OCI-LY1 (cell line): ENCODE results near the gene C2CD4D.

Experiments used
- H2AFZ ChIP-seq: fragments of 200-600 bp; sonication (generic), shearing (Covaris generic); 2 replicates; pipeline ENCODE4 v1.6.0; 2014; ENCODE audit warnings: antibody characterized with exemption, mild to moderate bottlenecking, low read length
- H3F3A ChIP-seq: fragments of 200-600 bp; sonication (generic), shearing (Covaris generic); 2 replicates; pipeline ENCODE4 v1.6.0; 2014; ENCODE audit warnings: mild to moderate bottlenecking, antibody characterized with exemption, low read length, moderate library complexity; ENCODE audit not compliant: insufficient read depth
- H3K27ac ChIP-seq: fragments of 200-600 bp; sonication (generic); 2 replicates; pipeline ENCODE4 v1.5.1; 2014; ENCODE audit warnings: low read length, mixed run types, mild to moderate bottlenecking, low read depth; ENCODE audit not compliant: poor library complexity, severe bottlenecking
- H3K27me3 ChIP-seq: fragments of 200-600 bp; sonication (generic); 2 replicates; pipeline ENCODE4 v1.6.0; 2014; ENCODE audit warnings: antibody characterized with exemption, mild to moderate bottlenecking, low read length, moderate library complexity; ENCODE audit not compliant: insufficient read depth
- H3K36me3 ChIP-seq: fragments of 200-600 bp; sonication (generic); 2 replicates; pipeline ENCODE4 v1.6.1; 2014; ENCODE audit warnings: mild to moderate bottlenecking, antibody characterized with exemption, low read length, moderate library complexity, mixed read lengths; ENCODE audit not compliant: insufficient read depth
- H3K4me1 ChIP-seq: fragments of 200-600 bp; sonication (generic); 2 replicates; pipeline ENCODE4 v1.5.1; 2014; ENCODE audit warnings: mild to moderate bottlenecking, low read length, moderate library complexity; ENCODE audit not compliant: insufficient read depth, severe bottlenecking
- H3K4me2 ChIP-seq: fragments of 200-600 bp; sonication (generic), shearing (Covaris generic); 2 replicates; pipeline ENCODE4 v1.6.1; 2014; ENCODE audit warnings: low read length
- H3K4me3 ChIP-seq: fragments of 200-600 bp; sonication (generic); 2 replicates; pipeline ENCODE4 v1.5.1; 2014; ENCODE audit warnings: low read length, low read depth, mild to moderate bottlenecking, mixed read lengths; ENCODE audit not compliant: poor library complexity, severe bottlenecking
- H3K79me2 ChIP-seq: fragments of 200-600 bp; shearing (Covaris generic); 2 replicates; pipeline ENCODE4 v1.6.1; 2016; ENCODE audit warnings: mixed run types, low read length, mixed read lengths; ENCODE audit not compliant: insufficient read depth
- H3K9ac ChIP-seq: fragments of 200-600 bp; sonication (generic), shearing (Covaris generic); 2 replicates; pipeline ENCODE4 v1.6.1; 2014; ENCODE audit warnings: mild to moderate bottlenecking, low read length, mixed read lengths
- H3K9me2 ChIP-seq: fragments of 200-600 bp; sonication (generic), shearing (Covaris generic); 2 replicates; pipeline ENCODE4 v1.6.1; 2014; ENCODE audit warnings: low read depth, mild to moderate bottlenecking, low read length, mixed read lengths
- H3K9me3 ChIP-seq: fragments of 200-600 bp; shearing (Covaris generic); 2 replicates; pipeline ENCODE4 v1.6.1; 2014; ENCODE audit warnings: low read length, mixed read lengths
- H4K20me1 ChIP-seq: fragments of 200-600 bp; sonication (generic), shearing (Covaris generic); 2 replicates; pipeline ENCODE4 v1.6.0; 2016; ENCODE audit warnings: mild to moderate bottlenecking, low read length; ENCODE audit not compliant: insufficient read depth
- CTCF ChIP-seq: fragments of 200-600 bp; sonication (generic), shearing (Covaris generic); IDR thresholded peaks from 2 replicates; pipeline ENCODE4 v1.5.1; 2017; ENCODE audit warnings: mild to moderate bottlenecking, antibody characterized with exemption, low read length, moderate library complexity, mixed read lengths
- EZH2 ChIP-seq: fragments of 200-600 bp; sonication (generic), shearing (Covaris generic); IDR thresholded peaks from 2 replicates; pipeline ENCODE4 v1.8.0; 2017; ENCODE audit warnings: borderline replicate concordance, mixed run types, mild to moderate bottlenecking, antibody characterized with exemption, low read length, moderate library complexity, mixed read lengths

C2CD4D gene

GRCh38 chr1:151801310-151801820 lies 38.3 kb downstream of the C2CD4D start:
- H3K36me3 ChIP-seq, result no peaks in the 10 kb centered on the region
- H3F3A ChIP-seq, result no peaks in the 10 kb centered on the region
- no peaks in the 10 kb centered on the region for H4K20me1 ChIP-seq
- H3K27ac ChIP-seq, result no peak overlapping the region
- no peaks in the 10 kb centered on the region for H3K9me2 ChIP-seq
- H3K4me3 ChIP-seq, result no peak overlapping the region
- TF ChIP-seq CTCF (no peak), EZH2 (no peak)
- no peaks in the 10 kb centered on the region for H3K79me2 ChIP-seq
- no peak overlapping the region for H3K4me2 ChIP-seq
- no peaks in the 10 kb centered on the region for H3K4me1 ChIP-seq
- no peak overlapping the region for H2AFZ ChIP-seq
- no peak overlapping the region for H3K9ac ChIP-seq
- peaks cover 4% of the 10 kb centered on the region; the same call in 1 of the 2 replicates for H3K27me3 ChIP-seq
- H3K9me3 ChIP-seq, result no peaks in the 10 kb centered on the region

GRCh38 chr1:151800830-151801229 lies 38.8 kb downstream of the C2CD4D start:
- Histone ChIP-seq H3K27ac (no peak overlapping the region), H3K9me3 (no peaks in the 10 kb centered on the region), H2AFZ (no peak overlapping the region), H3K4me1 (no peaks in the 10 kb centered on the region), H3K79me2 (no peaks in the 10 kb centered on the region), H3F3A (no peaks in the 10 kb centered on the region), H3K36me3 (no peaks in the 10 kb centered on the region), H3K4me2 (no peak overlapping the region), H3K4me3 (no peak overlapping the region), H3K9ac (no peak overlapping the region), H4K20me1 (no peaks in the 10 kb centered on the region), H3K27me3 (peaks cover 4% of the 10 kb centered on the region; the same call in 1 of the 2 replicates), H3K9me2 (no peaks in the 10 kb centered on the region)
- TF ChIP-seq EZH2 (no peak), CTCF (no peak)

- Histone ChIP-seq H3F3A (no peaks in the 10 kb centered on the region), H3K4me1 (no peaks in the 10 kb centered on the region), H3K27ac (no peak overlapping the region), H4K20me1 (no peaks in the 10 kb centered on the region), H2AFZ (no peak overlapping the region), H3K4me2 (no peak overlapping the region), H3K4me3 (no peak overlapping the region), H3K9me3 (no peaks in the 10 kb centered on the region), H3K9me2 (no peaks in the 10 kb centered on the region), H3K36me3 (no peaks in the 10 kb centered on the region), H3K79me2 (no peaks in the 10 kb centered on the region), H3K27me3 (peaks cover 4% of the 10 kb centered on the region; the same call in 1 of the 2 replicates), H3K9ac (no peak overlapping the region)
- no peak for TF ChIP-seq EZH2
- no peak for TF ChIP-seq CTCF
Observed at GRCh38 chr1:151799179-151800022, 40.2 kb downstream of the C2CD4D start.
